GM12892 (cell line): Measurements from ENCODE around the gene STUB1.

Experiments used
- POLR2AphosphoS5 ChIP-seq: IDR thresholded peaks from 2 replicates; pipeline ENCODE4 v1.6.1; 2011; ENCODE audit warnings: low read depth, low read length, control low read depth
- TAF1 ChIP-seq: IDR thresholded peaks from 2 replicates; pipeline ENCODE4 v1.6.1; 2011; ENCODE audit warnings: low read depth, mild to moderate bottlenecking, control low read depth, low read length, borderline replicate concordance

- TF ChIP-seq TAF1: no peak
- no peak for TF ChIP-seq POLR2AphosphoS5
Observed at GRCh38 chr16:704552-705380, 24.6 kb downstream of the STUB1 start.
